Endothelial cell of umbilical vein (primary cell): Measurements from ENCODE around the gene PSMD3. TPM values are rescaled to one million over a fixed set of nuclear protein-coding genes. Genes with fewer than 3 reads are reported as not detected.

Experiments used
- BruUV-seq: library from RNA; stranded (reverse); fragments of 400-500 nt; replicated peaks from 2 replicates; lab custom pipeline; 2021; lab: Mats Ljungman, UMichigan
- CTCF ChIA-PET: fragments of 300-600, 350-600 bp; sonication (Branson Sonifier 250); formaldehyde crosslinking; loops from one replicate; lab custom pipeline; 2021; ENCODE audit warnings: antibody characterized with exemption, inconsistent platforms; lab: Charles Lee
- POLR2A ChIA-PET: fragments of 300-600, 350-600 bp; sonication (Branson Sonifier 250); formaldehyde crosslinking; loops from one replicate; lab custom pipeline; 2021; ENCODE audit warnings: antibody characterized with exemption, inconsistent platforms; lab: Charles Lee
- DNase-seq: peaks from one replicate; pipeline ENCODE4 v3.0.0-alpha.2; 2011; ENCODE audit warnings: low read depth, low spot score
- FAIRE-seq: peaks from 2 replicates; lab custom pipeline; 2011; peaks lifted over from hg19 to GRCh38; lab: Jason Lieb, UNC
- H2AFZ ChIP-seq: 2 replicates; pipeline ENCODE4 v1.6.0; 2012; ENCODE audit warnings: low read depth, low read length, control low read depth, inconsistent platforms
- H3K27ac ChIP-seq: 2 replicates; pipeline ENCODE4 v1.5.1; 2011; ENCODE audit warnings: low read depth, mild to moderate bottlenecking, control low read depth, low read length, moderate library complexity; ENCODE audit not compliant: insufficient read depth
- H3K27me3 ChIP-seq, 2 experiments: 2 replicates each; pipeline versions ENCODE4 v1.6.0 to v1.6.1; 2011; ENCODE audit warnings: low read length in 2 of 2, mixed read lengths in 1 of 2; ENCODE audit not compliant: control insufficient read depth in 2 of 2, insufficient read depth in 2 of 2
- H3K36me3 ChIP-seq, 2 experiments: 2 replicates in 1 of 2; 3 replicates in 1 of 2; pipeline ENCODE4 v1.5.1; 2011; ENCODE audit warnings: low read length in 2 of 2, mild to moderate bottlenecking in 1 of 2, moderate library complexity in 1 of 2; ENCODE audit not compliant: control insufficient read depth in 2 of 2, insufficient read depth in 2 of 2; ENCODE audit errors: extremely low read depth in 1 of 2
- H3K4me1 ChIP-seq: 3 replicates; pipeline ENCODE4 v1.5.1; 2011; ENCODE audit warnings: mild to moderate bottlenecking, low read length; ENCODE audit not compliant: control insufficient read depth, insufficient read depth; ENCODE audit errors: extremely low read depth
- H3K4me2 ChIP-seq: 2 replicates; pipeline ENCODE4 v1.6.1; 2011; ENCODE audit warnings: low read length, control low read depth, mixed read lengths; ENCODE audit not compliant: insufficient read depth
- H3K4me3 ChIP-seq, 3 experiments: fragments of 200-600 bp in 1 of 3; sonication (generic), shearing (Covaris generic) in 1 of 3; replicated peaks in 1 of 3; 2 replicates each; pipeline ENCODE4 v1.5.1; 2011 to 2016; ENCODE audit warnings: control low read depth in 3 of 3, low read length in 3 of 3, mild to moderate bottlenecking in 2 of 3, inconsistent platforms in 1 of 3, low read depth in 1 of 3, moderate library complexity in 1 of 3; ENCODE audit not compliant: insufficient read depth in 1 of 3
- H3K79me2 ChIP-seq: 2 replicates; pipeline ENCODE4 v1.6.0; 2012; ENCODE audit warnings: low read length, inconsistent platforms; ENCODE audit not compliant: control insufficient read depth, insufficient read depth
- H3K9ac ChIP-seq: replicated peaks from 2 replicates; pipeline ENCODE3; 2011; ENCODE audit warnings: low read length, control low read depth; ENCODE audit not compliant: insufficient read depth; ENCODE audit errors: extremely low read depth
- H3K9me1 ChIP-seq: replicated peaks from 3 replicates; pipeline ENCODE4 v1.6.0; 2011; ENCODE audit warnings: mild to moderate bottlenecking, low read length; ENCODE audit not compliant: control insufficient read depth, insufficient read depth; ENCODE audit errors: extremely low read depth
- H3K9me3 ChIP-seq: replicated peaks from 2 replicates; pipeline ENCODE4 v1.5.1; 2012; ENCODE audit warnings: low read length, inconsistent platforms; ENCODE audit not compliant: control insufficient read depth, insufficient read depth
- H4K20me1 ChIP-seq: replicated peaks from 2 replicates; pipeline ENCODE3; 2011; ENCODE audit warnings: mild to moderate bottlenecking, low read length; ENCODE audit not compliant: control insufficient read depth, insufficient read depth; ENCODE audit errors: extremely low read depth
- EZH2 ChIP-seq: IDR thresholded peaks from 2 replicates; pipeline ENCODE4 v1.6.1; 2012; ENCODE audit warnings: borderline replicate concordance, low read depth, mild to moderate bottlenecking, moderate library complexity, low read length, inconsistent platforms; ENCODE audit not compliant: severe bottlenecking
- FOS ChIP-seq: IDR thresholded peaks from 2 replicates; pipeline ENCODE4 v1.6.1; 2011; ENCODE audit warnings: mild to moderate bottlenecking, low read length, moderate library complexity, borderline replicate concordance; ENCODE audit not compliant: insufficient read depth
- GATA2 ChIP-seq: IDR thresholded peaks from 2 replicates; pipeline ENCODE4 v1.7.0; 2011; ENCODE audit warnings: low read depth, mild to moderate bottlenecking, moderate library complexity, mixed read lengths, low read length; ENCODE audit not compliant: insufficient read length, insufficient read depth
- JUN ChIP-seq: IDR thresholded peaks from 2 replicates; pipeline ENCODE4 v1.6.1; 2011; ENCODE audit warnings: borderline replicate concordance, low read depth; ENCODE audit not compliant: insufficient read length, insufficient read depth
- MYC ChIP-seq: IDR thresholded peaks from one replicate; pipeline ENCODE4 v1.6.1; 2011; ENCODE audit warnings: mild to moderate bottlenecking, low read depth, low read length
- POLR2A ChIP-seq: IDR thresholded peaks from 2 replicates; pipeline ENCODE4 v1.6.1; 2012; ENCODE audit warnings: low read depth, mild to moderate bottlenecking, control low read depth, low read length
- POLR2AphosphoS5 ChIP-seq: IDR thresholded peaks from 2 replicates; pipeline ENCODE4 v1.6.1; 2012; ENCODE audit warnings: low read depth, mild to moderate bottlenecking, control low read depth, low read length, moderate library complexity; ENCODE audit not compliant: insufficient read depth
- dilution Hi-C: fragments of 300-500 bp; cut with MboI; formaldehyde crosslinking; loops from one replicate; pipeline ENCODE4 v1.15.0; 2019; ENCODE audit warnings: low sequenced_read_pairs; ENCODE audit not compliant: extremely low pct_ligation_motif_present
- intact Hi-C: fragments of 100-400 bp; cut with micrococcal nuclease; formaldehyde crosslinking; loops from one replicate; pipeline ENCODE4 v1.10.0; 2022
- polyA plus RNA-seq, 4 experiments: library from polyadenylated mRNA; depleted of rRNA in 3 of 4; stranded (reverse) in 3 of 4; unstranded in 1 of 4; fragments of >200 nt; gene quantifications; 2 replicates each; pipeline versions ENCODE4 v1.2.1 to v1.2.3, GENCODE V29; 2011 to 2012; ENCODE audit warnings: missing spikeins in 1 of 4
- total RNA-seq: library from RNA; stranded (reverse); gene quantifications from 2 replicates; pipeline ENCODE4 v1.2.3, GENCODE V29; 2021
- TF ChIP-seq, protein P1 (sequence below): IDR thresholded peaks from 2 replicates; pipeline ENCODE4 v1.6.1; 2011; ENCODE audit not compliant: insufficient read depth, insufficient read length
- TF ChIP-seq, protein P2 (sequence below), 2 donors: IDR thresholded peaks; 1 replicate in 1 of 2; 2 replicates in 1 of 2; pipeline ENCODE4 v1.5.1; 2011; ENCODE audit warnings: low read length in 2 of 2, mild to moderate bottlenecking in 2 of 2, moderate library complexity in 2 of 2, control low read depth in 1 of 2, inconsistent platforms in 1 of 2, low read depth in 1 of 2; ENCODE audit not compliant: insufficient read depth in 1 of 2; ENCODE audit errors: extremely low read depth in 1 of 2

PSMD3 gene
- total and polyA plus RNA-seq, 2 donors (not counting 3 experiments of a cell fraction or from before 2014, with no cell fraction given), result 120 to 136 TPM

GRCh38 chr17:39953471-39953888 lies 27.1 kb upstream of the PSMD3 start:
- Histone ChIP-seq H3K4me3 (peak overlapping the region in 1 of 3 experiments; percentile 35), H3K79me2 (no peaks in the 10 kb centered on the region), H3K9ac (peak overlapping the region; percentile 12), H3K27me3 (peaks cover 0 to 3% of the 10 kb centered on the region in 2 experiments), H3K4me1 (peaks cover 3% of the 10 kb centered on the region), H2AFZ (peak overlapping the region; percentile 91), H3K9me1 (no peaks in the 10 kb centered on the region), H4K20me1 (no peaks in the 10 kb centered on the region), H3K36me3 (no peaks in the 10 kb centered on the region), H3K4me2 (peak overlapping the region; percentile 10), H3K9me3 (no peaks in the 10 kb centered on the region), H3K27ac (no peak overlapping the region)
- DNase-seq (no peak), FAIRE-seq (no peak)
- intact Hi-C loops, result loop anchor here (1.0 to 10.0 kb wide), 2 partner anchors 27 to 329 kb away; partner anchors contain the start of genes PPP1R1B and PSMD3
- ChIA-PET CTCF (interaction anchor here (1.1 to 7.0 kb wide), 3 partner anchors 26 to 238 kb away, joined by 3 to 108 read pairs (median 3); partner anchors contain the start of genes MIEN1 and PSMD3), POLR2A (no interaction called here)
- no TSS peak for BruUV-seq
- TF ChIP-seq FOS (no peak), EZH2 (no peak), POLR2AphosphoS5 (no peak), POLR2A (no peak), GATA2 (no peak), JUN (no peak), MYC (no peak)
- TF ChIP-seq, protein P1, sequence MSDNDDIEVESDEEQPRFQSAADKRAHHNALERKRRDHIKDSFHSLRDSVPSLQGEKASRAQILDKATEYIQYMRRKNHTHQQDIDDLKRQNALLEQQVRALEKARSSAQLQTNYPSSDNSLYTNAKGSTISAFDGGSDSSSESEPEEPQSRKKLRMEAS, result no peak
- TF ChIP-seq, protein P2, sequence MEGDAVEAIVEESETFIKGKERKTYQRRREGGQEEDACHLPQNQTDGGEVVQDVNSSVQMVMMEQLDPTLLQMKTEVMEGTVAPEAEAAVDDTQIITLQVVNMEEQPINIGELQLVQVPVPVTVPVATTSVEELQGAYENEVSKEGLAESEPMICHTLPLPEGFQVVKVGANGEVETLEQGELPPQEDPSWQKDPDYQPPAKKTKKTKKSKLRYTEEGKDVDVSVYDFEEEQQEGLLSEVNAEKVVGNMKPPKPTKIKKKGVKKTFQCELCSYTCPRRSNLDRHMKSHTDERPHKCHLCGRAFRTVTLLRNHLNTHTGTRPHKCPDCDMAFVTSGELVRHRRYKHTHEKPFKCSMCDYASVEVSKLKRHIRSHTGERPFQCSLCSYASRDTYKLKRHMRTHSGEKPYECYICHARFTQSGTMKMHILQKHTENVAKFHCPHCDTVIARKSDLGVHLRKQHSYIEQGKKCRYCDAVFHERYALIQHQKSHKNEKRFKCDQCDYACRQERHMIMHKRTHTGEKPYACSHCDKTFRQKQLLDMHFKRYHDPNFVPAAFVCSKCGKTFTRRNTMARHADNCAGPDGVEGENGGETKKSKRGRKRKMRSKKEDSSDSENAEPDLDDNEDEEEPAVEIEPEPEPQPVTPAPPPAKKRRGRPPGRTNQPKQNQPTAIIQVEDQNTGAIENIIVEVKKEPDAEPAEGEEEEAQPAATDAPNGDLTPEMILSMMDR (IDR thresholded peaks at IDR 0.05; ENCODE audit: extremely low read depth in 1 of 2, insufficient read depth in 1 of 2, low read depth in 1 of 2, low read length in 2 of 2), result no peak
- dilution Hi-C loops, result no loop called here
